OCI-LY1 (cell line): ENCODE data around the gene SALL2.
"Not testable (repeated sequence)": the region's sequence is repeated elsewhere in the genome, so short reads cannot be mapped to it uniquely, and the experiment has no call there.

ENCODE experiments used
- CTCF ChIP-seq: fragments of 200-600 bp; sonication (generic), shearing (Covaris generic); IDR thresholded peaks from 2 replicates; pipeline ENCODE4 v1.5.1; 2017; ENCODE audit warnings: mild to moderate bottlenecking, antibody characterized with exemption, low read length, moderate library complexity, mixed read lengths
- EZH2 ChIP-seq: fragments of 200-600 bp; sonication (generic), shearing (Covaris generic); IDR thresholded peaks from 2 replicates; pipeline ENCODE4 v1.8.0; 2017; ENCODE audit warnings: borderline replicate concordance, mixed run types, mild to moderate bottlenecking, antibody characterized with exemption, low read length, moderate library complexity, mixed read lengths

GRCh38 chr14:21544588-21544987 lies 18.4 kb upstream of the SALL2 start:
- TF ChIP-seq CTCF, EZH2: not testable (repeated sequence)
